H1 (cell line): ENCODE measurements around the gene SLC2A2.

Experiments used
- BRCA1 ChIP-seq: IDR thresholded peaks from 2 replicates; pipeline ENCODE4 v1.6.1; 2012; ENCODE audit warnings: low read depth, low read length, improper control_type of control experiment
- CBX8 ChIP-seq: fragments of 300-800, 300-1000 bp; sonication (generic); IDR thresholded peaks from 2 replicates; pipeline ENCODE4 v1.7.1; 2016; ENCODE audit warnings: low read depth, low read length, borderline replicate concordance
- CREB1 ChIP-seq: IDR thresholded peaks from 2 replicates; pipeline ENCODE4 v1.6.1; 2012; ENCODE audit warnings: inconsistent platforms
- EZH2 ChIP-seq: fragments of 200-600 bp; sonication (generic); IDR thresholded peaks from 2 replicates; pipeline ENCODE4 v1.7.1; 2012; ENCODE audit warnings: low read depth, mild to moderate bottlenecking, moderate library complexity, low read length, inconsistent platforms; ENCODE audit not compliant: severe bottlenecking
- HDAC6 ChIP-seq: IDR thresholded peaks from one replicate; pipeline ENCODE4 v1.7.1; 2012; ENCODE audit warnings: low read depth, mild to moderate bottlenecking, inconsistent platforms, low read length, moderate library complexity
- JUND ChIP-seq: IDR thresholded peaks from 2 replicates; pipeline ENCODE4 v1.6.1; 2011; ENCODE audit warnings: mild to moderate bottlenecking, improper control_type of control experiment, low read length
- MAFK ChIP-seq: IDR thresholded peaks from 2 replicates; pipeline ENCODE4 v1.6.1; 2012; ENCODE audit warnings: low read depth, mild to moderate bottlenecking, improper control_type of control experiment, low read length
- POLR2A ChIP-seq, 2 experiments: IDR thresholded peaks; 1 replicate in 1 of 2; 2 replicates in 1 of 2; pipeline ENCODE4 v1.6.1; 2011; ENCODE audit warnings: low read depth in 2 of 2, low read length in 2 of 2, mild to moderate bottlenecking in 2 of 2; ENCODE audit errors: control extremely low read depth in 1 of 2
- RNF2 ChIP-seq: fragments of 200-900, 300-1000 bp; sonication (generic); IDR thresholded peaks from 2 replicates; pipeline ENCODE4 v1.7.1; 2016; ENCODE audit warnings: borderline replicate concordance, low read depth, mild to moderate bottlenecking, antibody characterized with exemption, low read length; ENCODE audit not compliant: poor library complexity, severe bottlenecking; ENCODE audit errors: missing control alignments
- RXRA ChIP-seq: IDR thresholded peaks from 2 replicates; pipeline ENCODE4 v1.6.1; 2011; ENCODE audit warnings: low read depth, mild to moderate bottlenecking, low read length, moderate library complexity; ENCODE audit not compliant: insufficient read depth
- TEAD4 ChIP-seq: IDR thresholded peaks from 2 replicates; pipeline ENCODE4 v1.6.1; 2012; ENCODE audit warnings: low read depth, low read length, inconsistent platforms, mixed read lengths
- TF ChIP-seq, protein P1 (sequence below), 3 experiments: IDR thresholded peaks; 1 replicate in 2 of 3; 2 replicates in 1 of 3; pipeline versions ENCODE4 v1.5.1 to v1.6.1; 2011; ENCODE audit warnings: low read length in 3 of 3, mild to moderate bottlenecking in 3 of 3, inconsistent platforms in 2 of 3, low read depth in 1 of 3, moderate library complexity in 1 of 3; ENCODE audit not compliant: insufficient read depth in 1 of 3; ENCODE audit errors: control extremely low read depth in 1 of 3
- TF ChIP-seq, protein P2 (sequence below): IDR thresholded peaks from 2 replicates; pipeline ENCODE4 v1.6.1; 2011; ENCODE audit warnings: low read depth, mild to moderate bottlenecking, low read length; ENCODE audit not compliant: insufficient read depth

DNA sequence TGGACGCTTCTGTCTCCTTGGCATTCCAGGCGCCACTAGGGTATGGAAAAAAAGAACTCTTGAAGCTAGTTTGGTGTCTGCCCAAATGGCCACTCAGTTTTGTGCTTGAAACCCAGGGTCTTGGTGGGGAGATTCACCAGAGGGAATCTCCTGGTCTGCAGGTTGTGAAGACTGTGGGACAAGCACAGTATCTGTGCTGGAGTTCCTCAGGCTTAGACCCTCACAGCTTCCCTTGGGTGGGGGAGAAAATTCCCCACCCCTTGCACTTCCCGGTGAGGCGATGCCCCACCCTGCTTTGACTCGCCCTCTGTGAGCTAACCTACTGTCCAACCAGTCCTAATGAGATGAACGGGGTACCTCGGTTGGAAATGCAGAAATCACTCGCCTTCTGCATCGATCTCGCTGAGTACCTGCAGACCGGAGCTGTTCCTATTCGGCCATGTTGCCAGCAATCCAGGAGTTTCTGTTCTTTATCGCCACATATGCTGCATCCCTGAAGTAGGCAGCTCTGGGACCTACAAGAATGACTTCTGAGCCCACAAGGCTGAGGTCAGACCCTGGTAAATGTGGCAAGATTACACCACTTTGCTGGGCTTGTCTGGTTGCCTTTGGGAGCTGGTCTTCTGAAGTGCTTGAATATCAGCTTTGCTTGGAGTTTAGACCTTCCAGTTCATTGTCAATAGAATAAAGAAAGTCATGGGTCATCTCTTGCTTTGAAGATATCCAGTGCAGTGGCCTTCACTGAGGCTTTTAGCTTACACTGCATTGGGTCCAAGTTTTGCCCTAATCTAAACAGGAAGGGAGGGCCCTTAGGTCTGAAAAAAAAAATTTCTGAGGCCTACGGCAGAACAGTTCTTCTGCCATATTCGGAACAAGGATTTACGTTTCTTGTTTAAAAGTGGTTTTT, 51.0 kb downstream of the SLC2A2 start:
- TF ChIP-seq, protein P1, sequence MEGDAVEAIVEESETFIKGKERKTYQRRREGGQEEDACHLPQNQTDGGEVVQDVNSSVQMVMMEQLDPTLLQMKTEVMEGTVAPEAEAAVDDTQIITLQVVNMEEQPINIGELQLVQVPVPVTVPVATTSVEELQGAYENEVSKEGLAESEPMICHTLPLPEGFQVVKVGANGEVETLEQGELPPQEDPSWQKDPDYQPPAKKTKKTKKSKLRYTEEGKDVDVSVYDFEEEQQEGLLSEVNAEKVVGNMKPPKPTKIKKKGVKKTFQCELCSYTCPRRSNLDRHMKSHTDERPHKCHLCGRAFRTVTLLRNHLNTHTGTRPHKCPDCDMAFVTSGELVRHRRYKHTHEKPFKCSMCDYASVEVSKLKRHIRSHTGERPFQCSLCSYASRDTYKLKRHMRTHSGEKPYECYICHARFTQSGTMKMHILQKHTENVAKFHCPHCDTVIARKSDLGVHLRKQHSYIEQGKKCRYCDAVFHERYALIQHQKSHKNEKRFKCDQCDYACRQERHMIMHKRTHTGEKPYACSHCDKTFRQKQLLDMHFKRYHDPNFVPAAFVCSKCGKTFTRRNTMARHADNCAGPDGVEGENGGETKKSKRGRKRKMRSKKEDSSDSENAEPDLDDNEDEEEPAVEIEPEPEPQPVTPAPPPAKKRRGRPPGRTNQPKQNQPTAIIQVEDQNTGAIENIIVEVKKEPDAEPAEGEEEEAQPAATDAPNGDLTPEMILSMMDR (IDR thresholded peaks at IDR 0.05; ENCODE audit: control extremely low read depth in 1 of 3, insufficient read depth in 1 of 3, low read depth in 1 of 3, low read length in 3 of 3), result no peak
- TF ChIP-seq, protein P2, sequence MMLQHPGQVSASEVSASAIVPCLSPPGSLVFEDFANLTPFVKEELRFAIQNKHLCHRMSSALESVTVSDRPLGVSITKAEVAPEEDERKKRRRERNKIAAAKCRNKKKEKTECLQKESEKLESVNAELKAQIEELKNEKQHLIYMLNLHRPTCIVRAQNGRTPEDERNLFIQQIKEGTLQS, result no peak
- no peak for TF ChIP-seq EZH2
- TF ChIP-seq HDAC6, result no peak
- TF ChIP-seq TEAD4, result no peak
- TF ChIP-seq MAFK, result no peak
- no peak for TF ChIP-seq POLR2A (IDR thresholded peaks at IDR 0.05; ENCODE audit: control extremely low read depth in 1 of 2, low read depth in 2 of 2, low read length in 2 of 2)
- no peak for TF ChIP-seq CBX8
- TF ChIP-seq RNF2, result no peak
- TF ChIP-seq RXRA, result no peak
- TF ChIP-seq JUND, result no peak
- no peak for TF ChIP-seq CREB1
- no peak for TF ChIP-seq BRCA1
